EL (cell line): ENCODE data around the gene LRRC58.
A peak's percentile ranks its signal among the peaks of the same experiment; 100 is the strongest.
"Not testable (repeated sequence)": the region's sequence is repeated elsewhere in the genome, so short reads cannot be mapped to it uniquely, and the experiment has no call there.

Experiments
- DNase-seq: peaks from one replicate; pipeline ENCODE4 v3.0.0-alpha.2; 2016

LRRC58 gene

DNA sequence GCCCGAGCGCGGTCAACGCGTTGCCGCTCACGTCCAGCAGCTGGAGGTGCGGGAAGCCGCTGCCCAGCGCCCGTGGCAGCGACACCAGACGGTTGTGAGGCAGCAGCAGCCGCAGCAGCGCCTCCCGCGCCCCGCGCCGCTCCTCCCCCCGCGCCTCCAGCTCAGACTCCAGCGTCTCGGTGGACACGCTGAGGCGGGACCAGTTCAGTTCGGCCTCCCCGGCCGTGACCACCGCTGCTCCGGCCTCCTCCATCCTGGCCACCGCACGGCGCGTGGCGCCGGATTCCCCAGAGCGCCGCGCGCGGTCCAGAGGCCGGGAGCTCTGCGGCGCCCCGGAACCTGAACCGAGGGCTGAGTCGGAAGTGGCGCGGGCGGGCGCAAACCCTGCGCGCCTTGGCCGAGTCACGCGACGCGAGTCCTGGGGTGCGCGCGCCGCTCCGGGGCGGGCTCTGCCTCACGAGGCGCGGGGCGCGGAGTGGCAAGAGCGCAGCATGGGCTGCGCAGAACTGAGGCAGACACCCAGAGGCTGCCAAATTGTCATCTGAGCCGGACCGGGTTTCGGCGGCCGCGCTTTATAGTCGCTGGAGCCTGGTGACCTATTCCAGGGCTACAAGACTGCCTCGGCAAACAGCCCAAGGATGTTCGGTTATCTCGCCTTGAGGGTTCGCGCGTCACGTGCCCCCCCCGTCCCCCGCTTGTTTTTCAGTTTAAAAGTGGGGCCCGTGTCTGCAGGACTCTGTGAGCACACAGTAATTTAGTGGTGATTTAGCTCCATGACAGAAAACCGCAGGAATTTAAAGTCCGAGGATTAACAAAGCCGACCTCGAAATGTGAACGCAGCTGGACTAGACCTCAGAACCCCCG, at the start of gene LRRC58:
Gene LRRC58, minus strand, starts transcription at position 364 of the 864 bp plus-strand sequence. Its CDS starts 111 bp downstream, at position 253.
- DNase-seq: peak; percentile 94

DNA sequence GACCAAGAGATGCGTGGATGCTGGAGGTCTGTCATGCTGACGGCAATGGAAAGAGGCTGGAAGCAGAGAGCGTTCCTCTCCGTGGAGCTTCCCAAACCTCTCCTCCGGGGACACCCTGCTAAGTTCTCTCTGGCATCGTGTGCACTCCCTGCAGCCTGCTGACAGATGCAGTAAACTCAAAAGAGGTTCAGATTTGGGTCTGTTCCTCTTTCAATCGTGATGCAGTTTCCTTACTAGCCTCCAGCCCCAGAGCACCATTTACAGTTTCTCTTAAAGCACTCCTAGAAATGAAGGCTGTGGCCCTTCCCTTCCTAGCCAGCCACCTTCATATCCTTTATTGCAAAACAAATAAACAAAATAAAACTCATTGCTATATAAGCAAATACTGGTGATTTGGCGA, 47.3 kb upstream of the LRRC58 start:
- no peak for DNase-seq

DNA sequence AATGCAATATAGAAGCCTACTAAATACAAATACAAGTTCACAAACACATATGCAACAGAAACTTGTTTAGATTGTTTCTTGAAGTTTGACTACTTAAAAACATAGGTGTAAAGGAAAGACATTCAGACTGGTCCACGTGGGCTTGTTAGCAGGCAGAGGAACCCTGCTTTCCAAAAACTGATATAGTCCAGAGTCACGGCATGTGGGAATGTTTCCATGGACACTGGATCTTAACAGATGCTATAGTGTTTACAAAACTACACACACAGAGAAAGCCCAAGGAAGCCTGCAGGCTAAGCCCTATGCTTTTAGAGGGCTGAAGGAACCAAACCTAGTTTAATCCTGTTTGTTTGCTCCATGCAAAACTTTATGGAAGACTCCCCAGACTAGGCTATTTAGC, 45.2 kb upstream of the LRRC58 start:
- no peak for DNase-seq

DNA sequence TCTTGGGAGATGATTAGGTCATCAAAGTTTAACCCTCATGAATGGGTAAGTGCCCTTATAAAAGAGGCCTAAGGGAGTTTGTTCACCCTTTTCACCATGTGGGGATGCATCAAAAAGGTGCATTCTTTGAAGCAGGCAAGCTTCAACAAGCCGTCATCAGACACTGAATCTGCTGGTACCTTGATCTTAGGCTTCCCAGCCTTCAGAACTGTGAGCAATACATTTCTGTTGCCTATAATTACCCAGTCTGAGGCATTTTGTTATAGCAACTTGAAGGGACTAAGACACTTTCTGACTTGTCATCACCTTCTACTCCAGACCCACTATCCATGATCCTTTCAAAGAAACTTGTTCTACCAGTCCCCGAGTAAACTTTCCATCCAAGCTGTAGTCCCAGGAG, 44.6 kb upstream of the LRRC58 start:
- DNase-seq: no peak

DNA sequence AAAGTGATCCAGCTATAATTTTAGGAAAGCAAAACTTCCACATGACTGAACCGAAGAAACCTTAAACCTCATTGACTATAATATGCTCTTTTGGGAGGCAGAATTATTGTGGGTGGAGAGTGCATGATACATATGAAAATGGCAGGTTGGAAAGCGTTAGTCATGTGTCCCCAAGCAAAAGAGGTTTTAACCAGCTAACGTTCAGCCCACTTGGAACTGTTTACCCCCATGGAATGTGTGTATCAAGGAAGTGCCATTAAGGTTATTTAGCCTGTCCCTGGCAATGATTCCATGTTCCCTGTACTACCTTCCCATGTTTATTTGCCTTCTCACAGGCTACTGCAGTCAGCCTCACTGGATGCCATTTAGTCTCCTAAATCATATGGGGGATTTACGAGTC, 44.1 kb upstream of the LRRC58 start:
- DNase-seq: peak; percentile 42

DNA sequence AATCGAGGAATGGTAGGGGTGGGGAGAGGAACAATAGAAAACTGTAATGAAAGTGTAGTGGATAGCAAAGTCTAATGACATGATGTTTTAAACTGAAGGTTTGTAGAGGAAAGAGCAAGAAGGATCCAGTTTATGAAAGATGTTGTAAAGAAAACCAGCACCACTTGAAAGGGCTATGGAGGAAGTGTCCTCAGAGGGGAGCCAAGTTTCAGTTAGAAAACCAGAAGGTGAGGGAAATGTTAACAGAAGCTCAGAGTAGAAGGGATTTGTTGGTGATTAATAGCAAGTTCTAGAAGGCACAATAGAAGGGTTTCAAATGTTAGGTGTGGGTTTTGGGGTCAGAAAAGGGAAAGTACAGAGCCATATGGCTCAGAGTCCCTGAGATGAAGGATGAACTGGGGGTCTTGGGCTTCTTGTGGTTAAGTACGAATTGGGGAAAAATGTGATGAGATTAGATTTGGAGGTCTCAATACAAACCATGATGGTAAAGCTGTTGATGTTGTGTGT, 33.8 kb upstream of the LRRC58 start:
- no peak for DNase-seq

DNA sequence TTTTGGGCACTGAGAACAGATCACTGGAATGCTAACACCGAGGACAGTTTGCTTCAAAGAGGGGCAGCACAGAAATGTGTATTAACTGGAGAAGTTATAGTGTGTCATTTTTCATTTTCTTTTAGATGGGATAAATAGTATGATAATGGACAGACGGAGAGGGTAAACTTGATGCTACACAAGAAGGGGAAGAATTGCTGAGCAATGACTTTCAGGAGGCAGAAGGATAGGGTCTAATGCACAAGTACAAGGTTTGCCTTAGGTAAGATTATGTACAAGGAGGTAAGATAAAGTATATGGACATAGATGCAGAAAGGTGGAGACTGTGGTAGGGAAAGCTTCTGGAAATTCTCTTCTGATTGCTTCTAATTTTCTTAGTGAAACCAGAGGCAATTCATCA, 32.3 kb upstream of the LRRC58 start:
- DNase-seq: no peak

DNA sequence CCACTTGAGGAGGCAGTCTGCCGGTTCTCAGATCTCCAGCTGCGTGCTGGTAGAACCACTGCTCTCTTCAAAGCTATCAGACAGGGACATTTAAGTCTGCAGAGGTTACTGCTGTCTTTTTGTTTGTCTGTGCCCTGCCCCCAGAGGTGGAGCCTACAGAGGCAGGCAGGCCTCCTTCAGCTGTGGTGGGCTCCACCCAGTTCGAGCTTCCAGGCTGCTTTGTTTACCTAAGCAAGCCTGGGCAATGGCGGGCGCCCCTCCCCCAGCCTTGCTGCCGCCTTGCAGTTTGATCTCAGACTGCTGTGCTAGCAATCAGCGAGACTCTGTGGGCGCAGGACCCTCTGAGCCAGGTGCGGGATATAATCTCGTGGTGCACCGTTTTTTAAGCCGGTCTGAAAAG, 28.8 kb upstream of the LRRC58 start:
- not testable (repeated sequence) for DNase-seq

DNA sequence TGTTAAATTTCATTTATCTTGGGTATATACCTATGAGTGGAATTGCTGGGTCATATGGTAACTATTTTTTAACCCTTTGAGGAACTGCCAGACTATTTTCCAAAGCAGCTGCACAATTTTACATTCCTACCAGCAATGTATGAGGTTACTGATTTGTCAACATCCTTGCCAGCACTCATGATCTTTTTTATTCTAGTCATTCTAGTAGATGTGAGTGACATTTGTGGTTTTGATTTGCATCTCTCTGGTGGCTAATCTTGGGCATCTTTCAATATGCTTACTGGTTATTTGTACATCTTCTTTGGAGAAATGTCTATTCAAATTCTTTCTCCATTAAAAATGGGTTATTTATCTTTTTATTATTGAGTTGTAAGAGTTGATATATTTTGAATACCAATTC, 21.3 kb upstream of the LRRC58 start:
- DNase-seq: no peak

DNA sequence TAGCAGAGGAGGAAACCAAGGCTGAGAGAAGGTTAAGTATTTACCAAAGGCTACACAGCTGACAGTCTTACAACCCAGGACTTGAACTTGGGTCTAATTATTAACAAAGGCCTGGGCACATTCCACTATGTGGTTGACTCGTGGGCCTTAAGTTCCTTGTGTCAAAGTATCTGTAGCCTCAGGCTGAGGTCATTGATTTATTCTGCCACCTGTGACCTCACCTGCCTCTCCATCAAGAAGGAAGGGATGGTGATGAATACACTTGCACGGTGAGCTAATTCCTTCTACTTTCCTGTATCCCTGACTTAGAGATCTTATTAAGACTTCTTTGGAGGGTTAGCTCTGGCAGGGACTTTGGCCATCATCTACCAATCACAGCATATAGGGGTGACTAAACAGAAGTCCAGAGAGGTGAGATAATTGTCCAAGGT, 19.9 kb upstream of the LRRC58 start:
- DNase-seq: no peak

DNA sequence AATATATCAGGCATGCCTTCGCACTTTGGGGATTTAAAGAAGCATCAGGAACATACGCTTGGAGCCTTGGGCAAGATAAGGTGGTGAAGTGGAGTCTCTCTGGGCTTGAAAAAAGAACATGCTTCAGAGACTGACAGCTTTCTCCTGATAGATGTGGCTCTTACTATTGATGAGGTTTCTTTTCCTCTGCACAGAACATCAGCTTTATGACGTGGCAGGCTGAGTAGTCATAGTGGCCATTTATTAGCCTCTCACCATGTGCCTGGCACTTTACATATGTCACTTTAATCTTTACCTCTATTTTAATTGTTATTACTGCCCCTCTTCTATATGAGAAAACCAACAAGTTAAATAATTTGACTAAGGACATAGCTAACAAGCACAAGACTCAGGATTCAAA, 19.0 kb upstream of the LRRC58 start:
- DNase-seq: no peak

DNA sequence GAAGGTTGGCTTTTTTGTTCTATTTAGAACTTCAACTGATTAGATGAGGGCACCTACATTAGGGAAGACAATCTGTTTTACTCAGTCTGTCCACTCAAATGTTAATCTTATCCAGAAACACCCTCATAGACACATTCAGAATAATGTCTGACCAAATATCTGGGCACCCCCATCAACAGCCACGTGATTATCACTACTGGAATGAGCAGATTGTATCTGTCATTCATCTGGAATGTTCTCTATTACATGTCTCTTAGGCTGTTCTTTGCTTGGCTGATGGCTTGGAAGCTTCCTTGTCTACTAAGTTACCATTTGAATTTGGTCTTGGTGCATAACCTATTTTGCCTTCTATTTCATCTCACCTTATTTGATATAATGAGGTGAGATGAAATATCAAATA, 15.7 kb upstream of the LRRC58 start:
- peak; percentile 56 for DNase-seq

DNA sequence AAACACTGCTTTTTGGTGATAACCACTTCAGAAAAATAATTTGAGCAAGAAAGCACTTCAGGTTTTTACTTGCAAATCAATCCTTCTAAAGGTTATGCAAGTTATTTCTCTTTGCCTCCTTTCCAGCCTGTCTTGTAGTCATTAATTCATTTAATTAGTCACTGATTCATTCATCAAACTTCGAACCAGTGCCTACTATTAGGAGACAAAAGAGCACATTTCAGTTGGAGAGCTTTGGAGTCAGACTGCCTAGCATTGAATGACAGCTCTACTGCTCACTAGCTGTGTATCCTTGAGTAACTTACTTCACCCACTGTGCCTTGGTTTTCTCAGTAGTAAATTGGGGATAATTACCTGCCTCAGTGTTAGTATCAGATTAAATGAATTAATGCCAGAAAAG, 14.9 kb upstream of the LRRC58 start:
- DNase-seq: no peak

DNA sequence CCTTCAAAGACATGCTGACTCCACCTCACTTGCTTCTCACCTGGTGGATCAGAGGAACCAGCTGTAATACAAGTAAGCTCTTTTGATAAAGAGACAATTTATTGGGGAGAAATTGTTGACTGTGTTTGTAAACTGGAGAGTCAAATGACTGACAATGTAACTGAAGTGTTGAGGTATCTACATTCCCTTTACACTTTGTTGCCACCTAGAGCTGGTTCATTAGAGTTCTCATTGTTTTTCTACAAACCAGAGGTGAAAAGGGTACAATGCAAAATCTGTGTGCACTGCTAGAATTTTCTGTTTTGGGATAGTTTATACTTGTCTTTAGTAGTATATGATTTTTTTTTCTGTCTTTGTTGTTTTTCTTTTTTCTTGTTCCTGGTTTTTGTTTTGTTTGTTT, 8.7 kb upstream of the LRRC58 start:
- no peak for DNase-seq

DNA sequence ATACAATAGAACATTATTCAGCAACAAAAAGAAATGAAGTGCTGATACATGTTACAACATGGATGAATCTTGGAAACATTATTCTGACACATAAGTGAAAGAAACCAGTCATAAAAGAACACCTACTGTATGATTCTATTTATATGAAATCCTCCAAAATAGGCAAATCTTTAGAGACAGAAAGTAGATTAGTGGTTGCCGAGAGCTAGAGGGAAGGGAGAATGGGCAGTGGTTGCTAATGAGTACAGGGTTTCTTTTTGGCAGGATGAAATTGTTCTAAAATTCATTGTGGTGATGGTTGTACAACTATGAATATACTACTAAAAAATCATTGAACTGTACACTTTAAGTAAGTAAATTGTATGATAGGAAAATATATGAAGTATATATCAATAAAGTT, 6.3 kb upstream of the LRRC58 start:
- no peak for DNase-seq

DNA sequence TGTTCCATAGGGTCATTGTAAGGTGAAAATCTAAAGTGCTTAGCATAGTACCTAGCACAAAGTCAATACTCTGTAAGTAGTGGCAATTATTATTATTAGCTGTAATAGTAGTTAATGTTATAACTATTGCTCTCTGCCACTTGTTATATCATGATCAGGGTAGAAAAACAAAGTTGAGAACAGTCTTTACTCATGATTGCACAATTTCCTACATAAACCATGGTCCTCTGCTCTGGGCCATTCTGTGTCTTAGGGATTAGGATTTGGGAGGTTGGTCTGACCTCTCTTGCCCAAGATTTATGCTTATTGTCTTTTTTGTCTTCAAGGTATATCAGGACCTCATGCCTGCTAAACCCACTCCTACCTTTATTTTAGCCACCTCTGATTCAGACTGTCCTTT, 4.3 kb upstream of the LRRC58 start:
- DNase-seq: no peak

DNA sequence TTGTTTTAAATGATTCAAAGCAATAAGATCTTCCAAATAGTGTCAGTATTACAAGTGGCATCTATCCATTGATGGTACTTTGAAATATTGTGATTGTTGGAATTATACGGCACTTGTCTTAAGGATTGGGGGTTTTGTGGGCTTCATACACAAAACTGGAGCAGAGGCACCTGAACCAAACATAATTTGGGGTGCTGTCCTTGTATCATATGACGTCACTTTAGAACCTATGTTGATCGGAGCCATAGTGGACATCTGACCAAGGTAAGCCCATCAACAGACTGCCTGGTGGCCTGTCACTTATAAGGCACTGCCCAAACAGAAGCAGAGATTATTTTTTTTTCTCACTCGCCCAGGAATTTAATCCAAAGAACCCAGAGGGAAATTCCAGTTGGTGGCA, 2.9 kb upstream of the LRRC58 start:
- no peak for DNase-seq

DNA sequence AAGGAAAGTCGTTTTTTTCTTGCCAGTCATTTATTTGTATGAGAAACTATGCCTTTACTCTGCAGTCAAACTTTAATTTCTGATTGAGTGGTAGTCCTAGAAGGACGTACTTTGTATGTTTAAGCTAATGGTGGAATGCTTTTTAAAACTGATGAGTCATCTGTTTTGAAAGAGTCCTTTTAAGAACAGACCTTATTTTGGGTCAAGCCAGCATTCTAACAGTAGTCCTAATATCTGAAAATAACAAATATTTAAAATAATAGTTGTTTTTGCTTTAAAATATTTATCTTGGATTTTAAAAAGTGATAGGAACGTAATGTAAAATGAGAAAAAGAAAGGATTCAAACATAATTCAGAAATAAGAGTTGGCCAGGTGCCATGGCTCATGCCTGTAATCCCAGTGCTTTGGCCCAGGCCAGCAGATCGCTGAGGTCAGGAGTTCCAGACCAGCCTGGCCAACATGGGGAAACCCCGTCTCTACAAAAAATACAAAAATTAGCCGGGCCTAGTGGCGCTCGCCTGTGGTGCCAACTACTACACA, 1.3 kb upstream of the LRRC58 start:
- peak; percentile 59 for DNase-seq

DNA sequence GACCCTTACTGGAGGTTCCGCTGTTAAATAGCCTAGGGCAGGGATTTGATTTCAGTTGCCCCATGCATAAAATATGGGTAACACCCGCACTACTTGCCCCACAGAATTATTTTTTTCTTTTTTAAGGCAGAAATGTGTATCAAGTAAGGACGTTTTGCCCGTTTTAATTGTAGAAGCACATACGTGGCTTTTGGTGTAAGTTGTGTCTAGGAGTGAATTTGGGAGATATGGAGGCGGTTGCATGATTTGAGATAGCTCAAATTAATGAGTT, 636 bp upstream of the LRRC58 start:
- DNase-seq: no peak

DNA sequence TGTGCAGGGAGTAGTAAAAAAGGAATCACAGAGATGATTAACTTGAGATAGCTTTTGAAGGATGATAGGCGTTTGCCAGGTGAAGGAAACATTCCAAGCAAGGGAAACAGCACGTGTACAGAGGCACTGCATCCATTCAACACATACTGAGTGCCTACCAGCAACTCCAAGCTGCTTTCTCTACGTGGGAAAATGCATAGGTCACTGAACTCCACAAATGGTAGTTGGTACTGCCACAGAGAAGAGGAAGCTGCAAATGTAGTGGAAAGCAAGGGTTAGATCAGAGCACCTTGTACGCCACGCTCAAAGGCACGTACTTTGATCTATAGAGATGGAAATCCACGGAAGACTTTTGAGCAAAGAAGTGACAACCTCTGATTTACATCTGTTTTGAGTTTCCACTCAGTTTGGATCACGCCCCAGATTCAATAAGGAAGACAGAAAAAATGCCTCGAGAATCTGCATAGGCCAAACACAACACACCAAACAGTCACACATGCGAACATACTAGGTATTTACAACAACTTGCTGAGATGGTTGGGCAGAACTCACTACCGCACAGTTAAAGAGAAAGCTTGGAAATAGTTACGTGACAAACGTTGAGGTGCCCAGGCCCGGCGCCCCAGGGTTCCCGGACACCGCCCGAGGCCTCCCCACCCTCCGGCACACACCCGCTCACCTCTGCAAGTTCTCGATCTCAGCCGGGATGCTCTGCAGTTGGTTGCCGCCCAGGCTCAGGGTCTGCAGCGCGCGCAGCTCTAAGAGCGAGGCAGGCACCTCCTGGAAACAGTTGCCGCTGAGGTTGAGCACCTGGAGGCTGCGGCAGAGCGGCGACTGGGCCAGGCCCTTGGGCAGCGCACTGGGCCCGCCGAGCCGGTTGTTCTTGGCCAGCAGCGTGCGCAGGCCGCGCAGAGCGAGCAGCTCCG, 826 bp downstream of the LRRC58 start:
- peak; percentile 20 for DNase-seq

DNA sequence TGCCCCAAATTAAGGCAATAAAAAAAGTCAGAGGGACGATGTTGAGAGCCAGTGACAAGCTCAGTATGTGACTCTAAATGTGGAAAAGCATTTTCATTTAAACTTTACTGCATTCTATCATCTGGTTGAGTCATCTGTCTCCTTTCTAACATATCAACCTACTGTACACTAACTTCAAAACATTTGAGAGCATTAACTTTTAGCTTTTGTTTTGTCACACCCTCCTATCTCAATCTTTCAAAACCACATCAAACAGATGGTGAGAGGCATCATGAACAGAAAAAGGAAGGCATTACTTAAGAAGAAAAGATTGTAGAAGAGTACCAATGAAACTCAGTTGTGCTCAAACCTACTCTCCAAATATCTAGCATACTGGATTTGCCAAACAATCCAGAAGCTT, 4.8 kb downstream of the LRRC58 start:
- peak; percentile 15 for DNase-seq

DNA sequence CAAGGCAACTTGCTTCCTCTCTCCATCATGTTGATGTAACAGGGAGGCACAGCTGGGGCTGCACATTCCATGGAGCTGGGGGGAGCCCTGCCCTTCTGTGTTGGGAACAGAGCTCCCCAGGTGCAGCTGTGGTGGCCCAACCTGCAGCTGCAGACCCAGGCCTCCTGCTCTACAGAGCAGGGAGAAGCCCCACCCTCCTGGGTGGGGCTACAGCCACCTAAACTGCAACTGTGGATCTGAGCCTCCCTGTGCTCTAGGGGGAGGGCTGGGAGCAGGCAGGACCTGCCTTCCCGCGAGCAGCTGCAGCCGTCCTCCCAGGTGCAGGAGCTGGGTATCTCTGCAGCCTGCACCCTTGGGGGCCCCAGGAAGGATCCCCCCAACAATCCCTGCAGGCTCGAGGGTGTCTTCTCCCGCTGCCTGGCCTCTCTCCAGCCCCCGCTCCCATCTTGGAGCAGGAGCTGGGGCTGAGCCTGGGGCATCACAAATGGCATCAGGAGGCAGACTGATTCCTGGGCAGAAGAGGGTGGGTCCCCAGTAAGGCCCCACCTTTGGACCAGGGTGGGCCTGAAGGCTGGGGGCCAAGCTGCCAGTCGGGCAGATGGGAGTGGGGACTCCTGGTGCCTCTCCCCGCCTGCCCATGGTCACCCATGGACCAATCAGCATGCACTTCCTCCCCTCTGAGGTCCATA, 7.4 kb downstream of the LRRC58 start:
- DNase-seq: no peak

DNA sequence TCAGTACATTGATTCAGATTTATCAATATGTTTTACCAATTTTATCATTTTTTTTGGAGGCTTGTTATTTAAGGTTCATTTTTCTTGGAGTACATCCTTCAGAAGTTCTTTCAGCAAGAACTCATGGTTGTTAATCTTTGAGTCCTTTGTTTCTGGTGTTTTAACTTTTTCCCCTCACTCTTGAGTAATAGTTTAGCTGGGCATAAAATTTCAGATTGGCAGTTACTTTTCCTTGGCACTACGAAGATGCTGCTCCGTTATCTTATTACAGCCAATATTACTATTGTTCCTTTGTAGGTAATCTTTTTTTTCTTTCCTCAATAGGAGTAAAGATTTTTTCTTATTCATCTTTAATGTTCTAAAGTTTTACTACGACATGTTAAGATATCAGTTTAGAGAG, 9.8 kb downstream of the LRRC58 start:
- DNase-seq: no peak
